HPDE6-E6E7 (cell line): ENCODE measurements around the gene GET3.

ENCODE experiments used
- DNase-seq: peaks from one replicate; pipeline ENCODE4 v3.0.0; 2011; ENCODE audit warnings: missing footprints; ENCODE audit errors: extremely low spot score

Gene GET3

GRCh38 chr19:12752056-12752781 lies 14.9 kb downstream of the GET3 start:
- no peak for DNase-seq

- DNase-seq: no peak
Observed at GRCh38 chr19:12754465-12755196, 17.3 kb downstream of the GET3 start.

- no peak for DNase-seq
Observed at GRCh38 chr19:12756150-12756883, 19.0 kb downstream of the GET3 start.

GRCh38 chr19:12757544-12758274 lies 20.4 kb downstream of the GET3 start:
- no peak for DNase-seq

- DNase-seq: no peak
Observed at GRCh38 chr19:12759686-12760085, 22.4 kb downstream of the GET3 start.

GRCh38 chr19:12763100-12763499 lies 25.8 kb downstream of the GET3 start:
- no peak for DNase-seq

GRCh38 chr19:12764698-12765097 lies 27.4 kb downstream of the GET3 start:
- no peak for DNase-seq

- DNase-seq: no peak
Observed at GRCh38 chr19:12766051-12766521, 28.8 kb downstream of the GET3 start.

- DNase-seq: no peak
Observed at GRCh38 chr19:12767150-12767549, 29.9 kb downstream of the GET3 start.

- DNase-seq: no peak
Observed at GRCh38 chr19:12767666-12768065, 30.4 kb downstream of the GET3 start.

GRCh38 chr19:12769689-12770088 lies 32.4 kb downstream of the GET3 start:
- DNase-seq: no peak

GRCh38 chr19:12770922-12771321 lies 33.6 kb downstream of the GET3 start:
- DNase-seq: no peak

GRCh38 chr19:12772323-12772722 lies 35.0 kb downstream of the GET3 start:
- no peak for DNase-seq

- DNase-seq: no peak
Observed at GRCh38 chr19:12773571-12773970, 36.3 kb downstream of the GET3 start.

GRCh38 chr19:12774588-12775555 lies 37.6 kb downstream of the GET3 start, which contains the start of gene HOOK2:
HOOK2 (minus strand) TSS chr19:12775552; CDS start chr19:12775449, 103 bp downstream.
- DNase-seq: peak; percentile 94

GRCh38 chr19:12777217-12778016 lies 40.1 kb downstream of the GET3 start:
- DNase-seq: no peak

- DNase-seq: no peak
Observed at GRCh38 chr19:12778017-12778904, 41.0 kb downstream of the GET3 start.

- no peak for DNase-seq
Observed at GRCh38 chr19:12778905-12779161, 41.5 kb downstream of the GET3 start.
